ENCODE results near the gene LAMB3. TPM values are rescaled to one million over a fixed set of nuclear protein-coding genes. Genes with fewer than 3 reads are reported as not detected.

LAMB3 gene
- total and polyA plus RNA-seq, 12 donors: 1.6 to 6.0 (median 3.7) TPM

DNA sequence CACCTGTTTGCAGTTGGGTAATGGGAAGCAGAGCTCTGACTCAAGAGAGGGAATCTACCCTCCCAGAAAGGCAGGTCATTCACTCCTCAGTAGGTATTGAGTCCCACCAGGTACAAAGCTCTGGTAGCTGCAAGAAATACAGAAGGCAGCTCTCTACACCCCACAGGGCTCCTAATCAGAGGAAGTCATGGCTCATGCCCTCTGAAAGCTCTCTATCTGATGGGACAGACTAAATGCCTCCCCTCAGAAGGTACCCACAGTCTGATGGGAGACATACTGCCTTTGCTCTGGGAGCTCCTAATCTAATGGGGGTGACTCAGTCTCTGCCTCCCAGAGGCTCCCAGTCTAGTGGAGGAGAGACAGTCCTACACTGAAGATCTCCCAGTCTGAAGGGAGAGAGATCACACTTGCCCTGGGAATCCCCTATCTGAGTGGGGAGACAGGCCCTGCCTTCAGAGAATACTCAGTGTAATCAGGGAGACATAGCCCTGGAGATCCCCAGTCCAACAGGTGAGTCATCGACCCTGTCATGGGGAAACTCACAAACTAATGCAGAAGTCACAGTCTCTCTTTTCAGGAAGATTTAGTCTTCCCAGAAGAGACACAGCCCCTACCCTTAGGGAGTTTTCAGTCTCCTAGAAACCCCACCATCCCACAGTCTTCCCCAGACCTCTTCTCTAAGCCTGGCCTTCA is 45.0 kb downstream of the LAMB3 start:
- no peaks in the 10 kb centered on the region for H3K27me3 ChIP-seq
- TF ChIP-seq CTCF (IDR thresholded peaks at IDR 0.05): no peak
- H3K4me3 ChIP-seq: no peak overlapping the region
- DNase-seq: no peak
- no peak overlapping the region for H3K27ac ChIP-seq
- intact Hi-C loops (cut with DNase I): no loop called here
- no peaks in the 10 kb centered on the region for H3K36me3 ChIP-seq
- peaks cover 0 to 6% (median 0%) of the 10 kb centered on the region in 9 donors for H3K4me1 ChIP-seq
- no peaks in the 10 kb centered on the region for H3K9me3 ChIP-seq
- no peak for ATAC-seq
- WGBS, 2 donors: 81 to 82% methylated on average over 1 of the region's 1 CpG

GRCh38 chr1:209603877-209604276 is 48.3 kb downstream of the LAMB3 start:
- no peak overlapping the region for H3K27ac ChIP-seq
- intact Hi-C loops (cut with DNase I): loop anchor here in 6 of 10 donors (2.0 to 5.0 kb wide), 5 partner anchors 23 to 143 kb away; no protein-coding TSS in a partner anchor

DNA sequence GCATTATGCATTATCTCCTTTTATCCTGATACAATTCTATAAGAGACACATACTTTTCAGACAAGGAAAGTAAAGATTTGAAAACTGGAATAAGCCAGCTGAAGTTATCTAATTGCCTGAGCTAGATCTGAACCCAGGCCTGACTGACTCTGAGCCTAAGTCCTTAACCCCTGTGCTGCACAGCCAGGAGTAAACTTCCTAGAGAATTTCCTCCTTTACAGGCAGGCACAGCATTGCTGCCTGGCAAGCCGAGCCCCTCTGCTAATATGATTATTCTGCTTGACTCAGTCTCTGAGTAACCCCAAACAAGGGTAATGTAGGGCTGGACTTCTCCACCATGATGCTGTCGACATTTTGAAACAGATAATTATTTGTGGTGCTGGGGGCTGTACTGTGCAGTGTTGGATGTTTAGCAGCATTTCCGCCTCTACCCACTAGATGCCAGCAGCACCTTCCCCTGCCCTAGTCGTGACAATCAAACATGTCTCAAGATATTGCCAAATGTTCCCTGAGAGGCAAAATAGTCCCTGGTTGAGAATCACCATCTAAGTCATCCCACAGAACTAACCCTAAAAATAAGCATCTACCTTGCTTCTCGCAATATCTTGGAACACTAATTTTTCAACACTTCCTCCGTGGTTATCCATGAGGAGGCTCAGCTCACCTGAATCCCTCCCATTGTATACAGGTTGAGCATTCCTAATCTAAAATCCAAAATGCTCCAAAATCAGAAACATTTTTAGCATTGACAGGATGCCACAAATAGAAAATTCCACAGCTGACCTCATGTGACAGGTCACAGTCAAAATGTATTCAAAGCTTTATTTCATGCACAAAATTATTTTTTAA is 50.2 kb downstream of the LAMB3 start:
- peaks cover 0 to 15% (median 0%) of the 10 kb centered on the region in 7 donors for H3K27me3 ChIP-seq
- WGBS, 2 donors: 48% methylated on average over 6 of the region's 6 CpGs
- TF ChIP-seq CTCF (IDR thresholded peaks at IDR 0.05): peak; percentile 18 to 79 (median 70)
- H3K27ac ChIP-seq: no peak overlapping the region
- DNase-seq (peak in 1 of 2 donors; percentile 20), ATAC-seq (peak in 7 of 8 donors; percentile 59 to 93 (median 76))
- H3K4me1 ChIP-seq: peaks cover 0 to 8% (median 0%) of the 10 kb centered on the region in 9 donors
- no peak overlapping the region for H3K4me3 ChIP-seq
- H3K9me3 ChIP-seq: no peaks in the 10 kb centered on the region
- intact Hi-C loops (cut with DNase I): loop anchor here in 7 of 10 donors (1.0 to 5.0 kb wide), 7 partner anchors 25 to 145 kb away; no protein-coding TSS in a partner anchor
- H3K36me3 ChIP-seq: no peaks in the 10 kb centered on the region

More at GRCh38 chr1:209603877-209604276, 48.3 kb downstream of the LAMB3 start:
- no peak for ATAC-seq
- no peak overlapping the region for H3K4me3 ChIP-seq
- peaks cover 0 to 6% (median 0%) of the 10 kb centered on the region in 9 donors for H3K4me1 ChIP-seq
- no peaks in the 10 kb centered on the region for H3K36me3 ChIP-seq
- 78 to 86% methylated on average over 5 of the region's 5 CpGs for WGBS, 2 donors
- peaks cover 0 to 13% (median 0%) of the 10 kb centered on the region in 7 donors for H3K27me3 ChIP-seq
- no peaks in the 10 kb centered on the region for H3K9me3 ChIP-seq
- DNase-seq: no peak
- no peak for TF ChIP-seq CTCF (IDR thresholded peaks at IDR 0.05)

- intact Hi-C loops (cut with DNase I): loop anchor here in 5 of 10 donors (2.0 to 5.0 kb wide), 3 partner anchors 26 to 147 kb away; no protein-coding TSS in a partner anchor
- DNase-seq: no peak
- Histone ChIP-seq H3K4me3 (no peak overlapping the region), H3K9me3 (no peaks in the 10 kb centered on the region), H3K36me3 (no peaks in the 10 kb centered on the region), H3K27ac (no peak overlapping the region), H3K27me3 (peaks cover 0 to 15% (median 0%) of the 10 kb centered on the region in 7 donors), H3K4me1 (peaks cover 0 to 8% (median 0%) of the 10 kb centered on the region in 9 donors)
- ATAC-seq: no peak
- 91 to 98% methylated on average over 1 of the region's 1 CpG for WGBS, 2 donors
- TF ChIP-seq CTCF (IDR thresholded peaks at IDR 0.05): no peak
These were observed 51.7 kb downstream of the LAMB3 start for GRCh38 chr1:209600541-209600940.

Measured in heart right ventricle (tissue), 16 donors.